Measurements from ENCODE around the gene ZCCHC17. TPM values are rescaled to one million over a fixed set of nuclear protein-coding genes. Genes with fewer than 3 reads are reported as not detected.

The ZCCHC17 gene
- total RNA-seq (10 to 100 TPM; 16.1 to 23.7 (median 18.2) TPM), polyA plus RNA-seq (10 to 100 TPM; 24.1 to 31.7 (median 29.8) TPM)
- long read RNA-seq, donor 1, transcript ZCCHC17-201 (8 exons, 1,605 nt) = major isoform, 8 of 53 reads
- long read RNA-seq, donor 1, partial matches to known transcripts = 0 of 53 reads
- long read RNA-seq, donor 1, other reads (novel, unspliced or antisense) = 45 of 53 reads
- long read RNA-seq, donor 2, transcript ZCCHC17-201 (8 exons, 1,605 nt) = major isoform, 7 of 14 reads
- long read RNA-seq, donor 2, partial matches to known transcripts = 5 of 14 reads
- long read RNA-seq, donor 2, other reads (novel, unspliced or antisense) = 0 of 14 reads

DNA sequence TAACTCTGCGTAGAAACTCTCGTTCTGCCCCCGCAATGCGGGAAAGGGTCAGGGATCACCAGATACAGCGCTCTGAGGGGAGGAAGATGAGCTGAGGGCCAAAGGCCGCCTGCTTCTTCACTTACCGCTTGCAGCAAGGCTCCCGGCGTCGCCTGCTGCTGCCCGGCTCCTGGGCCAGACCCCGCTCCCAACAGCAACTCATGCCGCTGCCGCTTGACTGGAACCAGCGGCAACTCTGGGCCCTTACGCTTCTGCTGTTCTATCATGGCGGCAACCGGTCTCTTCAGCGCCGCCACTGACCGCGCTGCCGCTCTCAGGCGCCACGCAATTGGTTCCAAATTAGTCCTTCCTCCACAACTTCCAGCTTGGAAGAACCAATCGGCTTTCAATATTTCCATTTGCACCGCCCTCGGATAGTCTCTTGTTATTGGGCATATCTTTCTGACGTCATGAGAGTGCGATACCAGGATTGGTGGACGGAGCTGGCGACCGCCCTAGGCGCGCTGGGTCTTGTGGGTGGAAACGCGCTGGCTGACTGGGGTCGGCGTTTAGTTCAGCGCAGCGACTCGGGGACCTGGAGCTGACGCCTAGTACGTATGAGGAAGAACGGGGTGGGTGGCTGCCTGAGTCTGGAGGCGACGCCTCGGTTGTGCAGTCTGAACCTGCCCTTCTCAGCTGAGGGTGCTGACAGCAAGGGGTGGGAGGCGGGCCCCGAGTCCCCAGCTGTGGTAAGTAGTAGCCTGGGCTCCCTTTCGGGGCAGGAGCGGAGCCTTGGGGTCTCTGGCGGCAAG is at the start of gene ZCCHC17, which contains the start of gene SNRNP40:
TSS of gene ZCCHC17 (plus strand) at position 547 of the 791 bp plus-strand sequence. CDS start 13,067 bp downstream, outside the sequence.
TSS of gene SNRNP40 (minus strand) at position 303 of the 791 bp plus-strand sequence. CDS start at position 266, 37 bp downstream.
- H3K4me1 ChIP-seq = peaks cover 13 to 70% (median 47%) of the 10 kb centered on the region in 6 donors
- H3K27me3 ChIP-seq (replicated peaks in 1 of 7) = no peaks in the 10 kb centered on the region
- peaks cover 0 to 35% (median 21%) of the 10 kb centered on the region in 6 donors for H3K36me3 ChIP-seq
- 0 to 1% (median 0%) methylated on average over 45 to 53 of the region's 53 CpGs for WGBS, 5 donors
- intact Hi-C loops (cut with DNase I; ENCODE audit: low total_unique reads) = no loop called here
- H3K9me3 ChIP-seq = no peaks in the 10 kb centered on the region
- peak within 1 kb of the TSS; percentile 85 to 96 (median 92) for H3K27ac ChIP-seq
- peak; percentile 11 to 87 (median 31) for TF ChIP-seq POLR2A (IDR thresholded peaks at IDR 0.05)
- peak; percentile 97 to 99 (median 98) for TF ChIP-seq POLR2AphosphoS5 (IDR thresholded peaks at IDR 0.05)
- TF ChIP-seq CTCF (IDR thresholded peaks at IDR 0.05 in 8 of 11, conservative IDR thresholded peaks at IDR 0.05 in 3 of 11) = peak in 5 of 11 experiments; percentile 20 to 46 (median 30)
- peak within 1 kb of the TSS; percentile 79 to 99 (median 90) for H3K4me3 ChIP-seq
- DNase-seq = peak; percentile 95

DNA sequence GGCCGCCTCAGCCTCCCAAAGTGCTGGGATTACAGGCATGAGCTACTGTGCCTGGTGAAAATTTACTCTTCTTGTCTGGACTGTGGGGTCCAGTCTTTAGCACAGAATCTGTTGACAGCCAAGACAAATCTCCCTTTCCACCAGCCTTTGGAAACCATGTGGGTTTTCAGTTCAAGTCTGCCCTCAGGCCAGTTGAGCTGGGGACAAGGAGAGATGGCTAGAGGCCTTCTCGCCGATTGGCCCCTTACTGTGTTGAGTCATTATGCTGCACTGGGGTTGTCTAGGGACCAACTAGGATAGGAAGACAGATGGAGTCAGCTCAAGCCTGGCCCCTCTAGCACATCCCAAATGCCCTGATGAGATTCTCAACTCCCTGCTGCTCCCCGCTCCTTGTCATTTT is 48.6 kb upstream of the ZCCHC17 start:
- TF ChIP-seq CTCF (IDR thresholded peaks at IDR 0.05 in 8 of 11, conservative IDR thresholded peaks at IDR 0.05 in 3 of 11) (no peak), POLR2AphosphoS5 (IDR thresholded peaks at IDR 0.05) (no peak), POLR2A (IDR thresholded peaks at IDR 0.05) (no peak)
- Histone ChIP-seq H3K9me3 (no peaks in the 10 kb centered on the region), H3K4me3 (no peak overlapping the region), H3K27ac (no peak overlapping the region), H3K36me3 (no peaks in the 10 kb centered on the region), H3K4me1 (no peaks in the 10 kb centered on the region), H3K27me3 (replicated peaks in 1 of 7) (no peaks in the 10 kb centered on the region)
- intact Hi-C loops (cut with DNase I; ENCODE audit: low total_unique reads) = no loop called here
- DNase-seq = no peak
- WGBS, 5 donors = 93 to 100% (median 96%) methylated on average over 4 of the region's 4 CpGs

GRCh38 chr1:31249854-31250253 is 47.0 kb upstream of the ZCCHC17 start:
- no peak for TF ChIP-seq CTCF (IDR thresholded peaks at IDR 0.05 in 8 of 11, conservative IDR thresholded peaks at IDR 0.05 in 3 of 11)
- TF ChIP-seq POLR2A (IDR thresholded peaks at IDR 0.05) = no peak
- TF ChIP-seq POLR2AphosphoS5 (IDR thresholded peaks at IDR 0.05) = no peak
- Histone ChIP-seq H3K9me3 (no peaks in the 10 kb centered on the region), H3K4me1 (no peaks in the 10 kb centered on the region), H3K27me3 (replicated peaks in 1 of 7) (no peaks in the 10 kb centered on the region), H3K27ac (no peak overlapping the region), H3K36me3 (no peaks in the 10 kb centered on the region), H3K4me3 (no peak overlapping the region)
- intact Hi-C loops (cut with DNase I; ENCODE audit: low total_unique reads) = no loop called here
- no peak for DNase-seq
- 89 to 96% (median 92%) methylated on average over 3 of the region's 3 CpGs for WGBS, 5 donors

GRCh38 chr1:31257213-31257612 is 39.6 kb upstream of the ZCCHC17 start:
- Histone ChIP-seq H3K4me3 (no peak overlapping the region), H3K36me3 (peaks cover 0 to 63% (median 54%) of the 10 kb centered on the region in 6 donors), H3K27ac (no peak overlapping the region), H3K9me3 (no peaks in the 10 kb centered on the region), H3K4me1 (no peaks in the 10 kb centered on the region), H3K27me3 (replicated peaks in 1 of 7) (no peaks in the 10 kb centered on the region)
- intact Hi-C loops (cut with DNase I; ENCODE audit: low total_unique reads) = no loop called here
- no peak for TF ChIP-seq POLR2AphosphoS5 (IDR thresholded peaks at IDR 0.05)
- WGBS, 5 donors = 82 to 96% (median 92%) methylated on average over 1 of the region's 1 CpG
- DNase-seq = no peak

Data from spleen (tissue), 13 donors.